IPS DF 6.9 (cell line): ENCODE results near the gene CLRN2.

Experiments used
- DNase-seq: peaks from one replicate; pipeline ENCODE4 v3.0.0-alpha.2; 2013; ENCODE audit warnings: low read depth, low spot score
- H3K27ac ChIP-seq: one replicate; pipeline ENCODE4 v1.5.1; 2013; ENCODE audit warnings: low read length, control low read depth
- H3K27me3 ChIP-seq: 2 replicates; pipeline ENCODE4 v1.6.1; 2013; ENCODE audit warnings: mild to moderate bottlenecking, low read length; ENCODE audit not compliant: control insufficient read depth, insufficient read depth
- H3K36me3 ChIP-seq: 2 replicates; pipeline ENCODE4 v1.6.1; 2013; ENCODE audit warnings: low read length; ENCODE audit not compliant: control insufficient read depth, insufficient read depth
- H3K4me1 ChIP-seq: 2 replicates; pipeline ENCODE4 v1.6.1; 2013; ENCODE audit warnings: low read length; ENCODE audit not compliant: control insufficient read depth, insufficient read depth
- H3K4me3 ChIP-seq: 2 replicates; pipeline ENCODE4 v1.5.1; 2013; ENCODE audit warnings: mild to moderate bottlenecking, low read length
- H3K9me3 ChIP-seq: 2 replicates; pipeline ENCODE4 v1.6.1; 2013; ENCODE audit warnings: low read length, inconsistent platforms; ENCODE audit not compliant: control insufficient read depth, insufficient read depth
- WGBS: extraction: QIAGEN DNeasy Blood & Tissue Kit; methylation state at CpG from one replicate; pipeline ENCODE4 v1.1.7; 2013; ENCODE audit warnings: mixed read lengths, missing lambda C conversion rate; ENCODE audit not compliant: insufficient read length, insufficient coverage; 5-methylcytosine and 5-hydroxymethylcytosine counted together

Gene CLRN2

DNA sequence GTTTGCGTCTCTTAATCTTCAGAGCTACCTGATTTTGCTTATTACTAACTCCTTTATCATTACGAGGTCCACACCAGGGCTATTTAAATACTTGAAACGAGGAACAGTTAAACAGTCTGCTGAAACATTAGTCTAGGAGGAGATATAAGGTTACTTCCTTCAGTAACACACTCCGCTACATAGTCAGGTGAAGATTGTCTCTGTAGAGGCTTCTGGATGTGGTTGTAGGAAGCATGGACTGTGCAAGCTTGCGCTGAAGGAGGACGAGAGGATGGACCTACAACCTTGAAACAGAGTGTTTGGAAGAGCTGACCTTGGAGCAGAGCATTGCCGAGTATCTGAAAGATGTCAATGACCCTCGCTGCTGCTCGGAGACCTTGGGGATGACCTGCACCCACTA is at the start of gene CLRN2:
TSS of gene CLRN2 (plus strand) at position 301 of the 400 bp plus-strand sequence. CDS start 102 bp downstream, outside the sequence.
- no peaks in the 10 kb centered on the region for H3K9me3 ChIP-seq
- no CpG with 5 or more reads among the region's 9 CpGs for WGBS
- no peaks in the 10 kb centered on the region; the same call in 1 of the 2 replicates for H3K27me3 ChIP-seq
- H3K36me3 ChIP-seq: no peaks in the 10 kb centered on the region
- H3K4me1 ChIP-seq: peaks cover 3% of the 10 kb centered on the region; the same call in 1 of the 2 replicates
- no peak within 1 kb of the TSS for H3K27ac ChIP-seq
- DNase-seq: no peak
- H3K4me3 ChIP-seq: no peak within 1 kb of the TSS

DNA sequence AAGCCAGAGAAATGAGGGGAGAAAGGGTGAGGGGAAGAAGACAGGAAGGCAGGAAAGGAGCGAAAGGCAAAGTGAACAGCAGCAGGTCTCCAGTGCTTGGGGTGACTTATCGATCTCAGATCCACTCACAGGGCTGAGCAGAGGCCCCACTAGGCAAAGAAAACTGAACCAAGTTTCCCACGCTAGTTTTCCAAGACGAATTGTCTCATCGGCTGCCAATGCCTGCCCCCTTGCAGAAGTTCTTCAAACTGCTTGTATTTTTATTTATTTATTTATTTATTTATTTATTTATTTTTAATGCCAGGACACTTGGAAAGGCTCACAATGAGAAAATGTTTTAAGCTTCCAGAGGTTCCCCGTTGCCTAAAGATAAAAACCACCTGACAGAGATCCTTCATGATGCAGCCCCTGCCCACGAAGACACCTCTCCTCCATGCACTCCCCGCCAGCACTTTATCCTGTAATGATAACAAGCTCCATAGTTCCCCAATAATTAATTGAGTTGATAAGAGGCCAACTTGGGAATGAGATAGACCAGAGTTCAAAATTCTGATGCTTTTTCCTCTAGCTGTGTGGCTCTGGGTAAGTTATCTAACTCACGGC is 46.2 kb upstream of the CLRN2 start:
- no peaks in the 10 kb centered on the region for H3K27me3 ChIP-seq
- no peak for DNase-seq
- H3K4me3 ChIP-seq: no peak overlapping the region
- H3K4me1 ChIP-seq: no peaks in the 10 kb centered on the region
- no peaks in the 10 kb centered on the region for H3K9me3 ChIP-seq
- H3K27ac ChIP-seq: no peak overlapping the region
- no peaks in the 10 kb centered on the region for H3K36me3 ChIP-seq
- WGBS: no CpG with 5 or more reads among the region's 9 CpGs

DNA sequence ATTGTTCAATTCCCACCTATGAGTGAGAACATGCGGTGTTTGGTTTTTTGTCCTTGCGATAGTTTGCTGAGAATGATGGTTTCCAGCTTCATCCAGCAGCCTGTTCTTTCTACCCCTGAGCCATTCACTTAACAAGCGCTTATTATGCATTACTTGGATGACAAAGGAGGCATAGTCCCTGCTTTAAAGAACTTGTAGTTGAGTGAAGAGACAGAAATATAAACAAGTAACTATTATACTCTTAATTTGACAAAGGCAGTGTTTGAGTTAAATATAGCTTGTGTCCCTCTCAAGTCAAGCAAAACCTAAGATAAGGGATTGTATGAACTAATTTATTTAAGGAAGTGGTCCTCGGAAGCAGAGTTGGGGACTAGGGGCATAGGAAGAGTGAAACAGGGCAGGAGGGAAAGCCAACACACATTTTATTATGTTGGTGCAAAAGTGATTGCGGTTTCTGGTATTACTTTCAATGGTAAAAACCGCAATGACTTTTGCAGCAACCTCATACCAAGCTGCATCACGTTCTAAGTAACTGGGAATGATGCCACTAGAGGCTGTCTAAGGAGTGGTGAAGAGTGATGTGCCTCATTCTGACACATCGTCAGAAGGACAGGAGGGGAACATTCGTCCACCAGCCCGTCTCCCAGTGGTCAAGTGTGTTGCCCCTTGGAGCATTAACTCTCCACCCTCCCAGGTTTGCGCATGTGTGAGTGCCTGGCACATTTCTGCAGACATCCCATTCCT is 44.9 kb upstream of the CLRN2 start:
- no CpG with 5 or more reads among the region's 11 CpGs for WGBS
- H3K9me3 ChIP-seq: no peaks in the 10 kb centered on the region
- no peaks in the 10 kb centered on the region for H3K36me3 ChIP-seq
- H3K4me1 ChIP-seq: no peaks in the 10 kb centered on the region
- no peak overlapping the region for H3K27ac ChIP-seq
- no peak for DNase-seq
- no peaks in the 10 kb centered on the region for H3K27me3 ChIP-seq
- H3K4me3 ChIP-seq: no peak overlapping the region

GRCh38 chr4:17475481-17475880 is 39.5 kb upstream of the CLRN2 start:
- no peak for DNase-seq
- H3K27ac ChIP-seq: no peak overlapping the region
- H3K36me3 ChIP-seq: no peaks in the 10 kb centered on the region
- no peaks in the 10 kb centered on the region for H3K9me3 ChIP-seq
- no peaks in the 10 kb centered on the region for H3K27me3 ChIP-seq
- no peak overlapping the region for H3K4me3 ChIP-seq
- no peaks in the 10 kb centered on the region for H3K4me1 ChIP-seq

GRCh38 chr4:17476853-17477252 is 38.1 kb upstream of the CLRN2 start:
- Histone ChIP-seq H3K27me3 (no peaks in the 10 kb centered on the region), H3K4me1 (no peaks in the 10 kb centered on the region), H3K9me3 (no peaks in the 10 kb centered on the region), H3K4me3 (no peak overlapping the region), H3K27ac (no peak overlapping the region), H3K36me3 (no peaks in the 10 kb centered on the region)
- WGBS: no CpG with 5 or more reads among the region's 3 CpGs
- DNase-seq: no peak

GRCh38 chr4:17477774-17478472 is 37.0 kb upstream of the CLRN2 start:
- H3K27me3 ChIP-seq: no peaks in the 10 kb centered on the region
- H3K4me1 ChIP-seq: no peaks in the 10 kb centered on the region
- H3K9me3 ChIP-seq: no peaks in the 10 kb centered on the region
- H3K4me3 ChIP-seq: no peak overlapping the region
- DNase-seq: no peak
- H3K36me3 ChIP-seq: no peaks in the 10 kb centered on the region
- WGBS: no CpG with 5 or more reads among the region's 9 CpGs
- no peak overlapping the region for H3K27ac ChIP-seq

DNA sequence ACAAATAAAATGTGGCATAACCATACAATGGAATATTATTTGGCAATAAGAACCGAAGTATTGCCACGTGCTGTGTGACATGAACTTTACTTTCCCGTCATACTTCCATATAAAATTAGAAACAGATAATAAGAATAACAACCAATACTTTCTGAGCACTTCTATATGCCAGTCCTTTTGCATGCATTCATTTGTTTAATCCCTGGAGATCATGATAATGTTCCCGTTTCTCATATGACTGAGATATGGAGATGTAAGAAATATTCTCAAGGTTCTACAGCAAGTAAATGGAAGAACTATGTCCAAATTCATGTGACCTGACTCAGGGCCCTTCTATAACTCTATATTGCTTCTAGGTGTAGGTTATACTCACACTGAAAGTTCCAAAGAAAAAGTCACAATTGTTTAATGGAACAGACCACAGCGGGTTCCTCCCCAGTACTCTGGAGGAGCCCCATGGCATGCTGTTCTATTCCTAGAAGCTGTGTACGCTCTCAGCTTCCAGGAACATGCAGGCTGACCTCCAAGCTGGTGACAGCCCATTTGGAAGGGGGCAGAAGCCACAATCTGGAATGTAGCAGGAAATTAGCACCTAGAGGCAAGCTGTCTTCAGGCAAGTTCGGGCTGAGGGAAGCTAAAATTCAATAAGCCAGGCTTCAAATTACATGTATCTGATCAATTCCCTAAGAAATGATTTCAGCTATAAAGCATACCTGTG is 34.6 kb upstream of the CLRN2 start:
- DNase-seq: no peak
- H3K9me3 ChIP-seq: no peaks in the 10 kb centered on the region
- no peak overlapping the region for H3K27ac ChIP-seq
- no CpG with 5 or more reads among the region's 7 CpGs for WGBS
- H3K36me3 ChIP-seq: no peaks in the 10 kb centered on the region
- no peaks in the 10 kb centered on the region for H3K27me3 ChIP-seq
- no peaks in the 10 kb centered on the region for H3K4me1 ChIP-seq
- H3K4me3 ChIP-seq: no peak overlapping the region

GRCh38 chr4:17480955-17481354 is 34.0 kb upstream of the CLRN2 start:
- Histone ChIP-seq H3K36me3 (no peaks in the 10 kb centered on the region), H3K4me1 (no peaks in the 10 kb centered on the region), H3K27ac (no peak overlapping the region), H3K9me3 (no peaks in the 10 kb centered on the region), H3K27me3 (no peaks in the 10 kb centered on the region), H3K4me3 (no peak overlapping the region)
- no peak for DNase-seq
- WGBS: no CpG with 5 or more reads among the region's 2 CpGs

- Histone ChIP-seq H3K36me3 (no peaks in the 10 kb centered on the region), H3K27me3 (no peaks in the 10 kb centered on the region), H3K4me1 (no peaks in the 10 kb centered on the region), H3K4me3 (no peak overlapping the region), H3K27ac (no peak overlapping the region), H3K9me3 (no peaks in the 10 kb centered on the region)
- WGBS: no CpG with 5 or more reads among the region's 2 CpGs
- DNase-seq: no peak
Measured at GRCh38 chr4:17482716-17483115, 32.2 kb upstream of the CLRN2 start.

DNA sequence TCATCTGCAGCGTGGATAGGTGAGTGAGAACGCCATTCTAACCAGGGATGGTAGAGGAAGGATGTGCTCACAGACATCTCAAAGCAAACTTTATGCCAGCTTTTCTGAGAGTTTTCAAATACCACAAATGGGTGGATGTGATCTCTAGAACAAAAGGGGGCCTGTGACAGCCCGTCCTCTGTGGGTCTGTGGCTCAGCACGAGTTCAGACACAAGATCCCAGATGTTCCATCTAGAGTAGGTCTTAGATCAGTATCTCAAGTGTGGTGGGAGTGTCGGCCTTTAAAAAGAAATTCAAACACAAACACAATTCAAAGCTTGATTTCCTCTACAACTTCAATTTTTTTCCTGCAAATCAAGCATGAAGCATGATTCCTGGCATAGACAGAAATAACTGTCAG is 25.8 kb upstream of the CLRN2 start:
- peaks cover 8% of the 10 kb centered on the region; the same call in 1 of the 2 replicates for H3K36me3 ChIP-seq
- H3K4me3 ChIP-seq: no peak overlapping the region
- H3K27ac ChIP-seq: no peak overlapping the region
- no peaks in the 10 kb centered on the region for H3K27me3 ChIP-seq
- H3K4me1 ChIP-seq: no peaks in the 10 kb centered on the region
- WGBS: no CpG with 5 or more reads among the region's 5 CpGs
- DNase-seq: no peak
- no peaks in the 10 kb centered on the region for H3K9me3 ChIP-seq
